Measurements from ENCODE around the gene RIOK3. TPM values are rescaled to one million over a fixed set of nuclear protein-coding genes. Genes with fewer than 3 reads are reported as not detected.
A peak's percentile ranks its signal among the peaks of the same experiment; 100 is the strongest.
"Not testable (repeated sequence)": the region's sequence is repeated elsewhere in the genome, so short reads cannot be mapped to it uniquely, and the experiment has no call there.

The RIOK3 gene
- total and polyA plus RNA-seq, 2 experiments from 2014 or later, result 63.6 to 83.7 TPM

DNA sequence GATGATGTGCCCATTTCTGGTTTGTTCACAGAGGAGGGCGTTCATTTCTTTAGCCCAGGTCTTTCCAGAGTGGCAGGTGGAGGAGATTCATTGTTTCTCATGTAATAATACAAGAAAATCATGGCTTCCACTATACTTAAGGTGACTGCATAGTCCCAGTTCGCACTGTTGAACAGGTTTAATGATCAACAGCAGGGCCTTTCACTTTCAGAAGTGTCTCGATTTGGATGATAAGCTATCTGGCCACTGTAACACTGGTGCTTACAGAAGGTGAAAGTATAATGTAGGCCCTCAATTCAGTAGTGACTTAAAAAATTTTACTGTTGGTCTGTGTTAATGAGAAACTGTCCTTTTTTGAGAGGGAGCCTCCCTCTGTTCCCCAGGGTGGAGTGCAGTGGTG is 51.6 kb downstream of the RIOK3 start:
- H3K9me3 ChIP-seq (ENCODE audit: low read depth), result no peaks in the 10 kb centered on the region
- H3K27me3 ChIP-seq, result no peaks in the 10 kb centered on the region
- no peak overlapping the region for H3K4me3 ChIP-seq

DNA sequence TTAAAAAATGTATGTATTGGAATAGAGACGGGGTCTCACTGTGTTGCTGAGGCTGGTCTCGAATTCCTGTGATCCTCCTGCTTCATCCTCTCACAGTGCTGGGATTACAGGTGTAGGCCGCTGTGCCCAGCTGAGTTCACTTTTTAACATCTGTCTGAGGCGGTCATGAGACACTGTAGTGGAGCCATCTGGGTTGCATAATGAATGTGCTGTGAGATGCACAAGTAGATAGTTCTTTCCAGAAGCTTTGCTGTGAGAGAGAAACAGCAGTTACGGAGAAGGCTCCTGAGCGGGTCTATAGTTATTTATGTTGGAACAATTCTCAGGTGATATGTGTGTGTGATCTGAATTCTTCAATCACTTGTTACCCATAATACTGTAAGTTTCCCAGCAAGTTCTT is 53.3 kb downstream of the RIOK3 start:
- no peak overlapping the region for H3K4me3 ChIP-seq
- no peak for DNase-seq (ENCODE audit: low read depth in 1 of 2, low spot score in 1 of 2)
- TF ChIP-seq, protein P1, sequence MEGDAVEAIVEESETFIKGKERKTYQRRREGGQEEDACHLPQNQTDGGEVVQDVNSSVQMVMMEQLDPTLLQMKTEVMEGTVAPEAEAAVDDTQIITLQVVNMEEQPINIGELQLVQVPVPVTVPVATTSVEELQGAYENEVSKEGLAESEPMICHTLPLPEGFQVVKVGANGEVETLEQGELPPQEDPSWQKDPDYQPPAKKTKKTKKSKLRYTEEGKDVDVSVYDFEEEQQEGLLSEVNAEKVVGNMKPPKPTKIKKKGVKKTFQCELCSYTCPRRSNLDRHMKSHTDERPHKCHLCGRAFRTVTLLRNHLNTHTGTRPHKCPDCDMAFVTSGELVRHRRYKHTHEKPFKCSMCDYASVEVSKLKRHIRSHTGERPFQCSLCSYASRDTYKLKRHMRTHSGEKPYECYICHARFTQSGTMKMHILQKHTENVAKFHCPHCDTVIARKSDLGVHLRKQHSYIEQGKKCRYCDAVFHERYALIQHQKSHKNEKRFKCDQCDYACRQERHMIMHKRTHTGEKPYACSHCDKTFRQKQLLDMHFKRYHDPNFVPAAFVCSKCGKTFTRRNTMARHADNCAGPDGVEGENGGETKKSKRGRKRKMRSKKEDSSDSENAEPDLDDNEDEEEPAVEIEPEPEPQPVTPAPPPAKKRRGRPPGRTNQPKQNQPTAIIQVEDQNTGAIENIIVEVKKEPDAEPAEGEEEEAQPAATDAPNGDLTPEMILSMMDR (IDR thresholded peaks at IDR 0.05; ENCODE audit: low read depth, low read length), result no peak
- no peaks in the 10 kb centered on the region for H3K9me3 ChIP-seq (ENCODE audit: low read depth)
- no peaks in the 10 kb centered on the region for H3K27me3 ChIP-seq
- H3K4me1 ChIP-seq (ENCODE audit: low read depth), result peaks cover 7% of the 10 kb centered on the region
- no peak overlapping the region for H3K27ac ChIP-seq
- H3K36me3 ChIP-seq, result no peaks in the 10 kb centered on the region

More for the DNA sequence above, 51.6 kb downstream of the RIOK3 start:
- Histone ChIP-seq H3K27ac (no peak overlapping the region), H3K4me1 (ENCODE audit: low read depth) (peaks cover 7% of the 10 kb centered on the region), H3K36me3 (no peaks in the 10 kb centered on the region)
- TF ChIP-seq, protein P1 (IDR thresholded peaks at IDR 0.05; ENCODE audit: low read depth, low read length), result no peak
- no peak for DNase-seq (ENCODE audit: low read depth in 1 of 2, low spot score in 1 of 2)

DNA sequence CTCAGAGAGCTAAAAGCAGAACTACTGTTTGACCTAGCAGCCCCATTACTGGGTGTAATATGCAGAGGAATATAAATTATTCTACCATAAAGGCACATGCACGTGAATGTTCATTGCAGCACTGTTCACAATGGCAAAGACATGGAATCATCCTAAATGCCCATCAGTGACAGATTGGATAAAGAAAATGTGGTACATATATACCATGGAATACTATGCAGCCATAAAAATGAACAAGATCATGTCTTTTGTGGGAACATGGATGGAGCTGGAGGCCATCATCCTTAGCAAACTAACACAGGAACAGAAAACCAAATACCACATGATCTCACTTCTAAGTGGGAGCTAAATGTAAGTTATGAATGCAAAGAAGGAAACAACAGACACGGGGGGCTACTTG is 57.8 kb downstream of the RIOK3 start:
- H3K36me3 ChIP-seq; H3K27ac ChIP-seq; H3K4me3 ChIP-seq; H3K27me3 ChIP-seq; H3K4me1 ChIP-seq (ENCODE audit: low read depth); H3K9me3 ChIP-seq (ENCODE audit: low read depth); DNase-seq (ENCODE audit: low read depth in 1 of 2, low spot score in 1 of 2): not testable (repeated sequence)

DNA sequence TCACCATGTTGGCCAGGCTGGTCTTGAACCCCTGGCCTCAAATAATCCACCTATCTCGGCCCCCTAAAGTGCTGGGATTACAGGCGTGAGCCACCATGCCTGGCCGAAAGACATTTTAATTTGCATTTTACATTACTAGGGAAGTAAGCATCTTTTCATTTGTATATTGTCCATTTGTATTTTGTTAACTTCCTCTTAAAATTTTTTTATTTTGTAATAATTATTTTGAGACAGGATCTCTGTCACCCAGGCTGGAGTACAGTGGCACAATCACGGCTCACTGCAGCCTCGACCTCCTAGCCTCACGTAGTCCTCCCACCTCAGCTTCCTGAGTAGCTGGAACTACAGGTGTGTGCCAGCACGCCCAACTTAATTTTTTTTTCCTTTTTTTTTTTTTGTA is 59.1 kb downstream of the RIOK3 start:
- H3K27me3 ChIP-seq; H3K4me1 ChIP-seq (ENCODE audit: low read depth); H3K4me3 ChIP-seq; DNase-seq (ENCODE audit: low read depth in 1 of 2, low spot score in 1 of 2); H3K9me3 ChIP-seq (ENCODE audit: low read depth); H3K36me3 ChIP-seq; H3K27ac ChIP-seq: not testable (repeated sequence)

DNA sequence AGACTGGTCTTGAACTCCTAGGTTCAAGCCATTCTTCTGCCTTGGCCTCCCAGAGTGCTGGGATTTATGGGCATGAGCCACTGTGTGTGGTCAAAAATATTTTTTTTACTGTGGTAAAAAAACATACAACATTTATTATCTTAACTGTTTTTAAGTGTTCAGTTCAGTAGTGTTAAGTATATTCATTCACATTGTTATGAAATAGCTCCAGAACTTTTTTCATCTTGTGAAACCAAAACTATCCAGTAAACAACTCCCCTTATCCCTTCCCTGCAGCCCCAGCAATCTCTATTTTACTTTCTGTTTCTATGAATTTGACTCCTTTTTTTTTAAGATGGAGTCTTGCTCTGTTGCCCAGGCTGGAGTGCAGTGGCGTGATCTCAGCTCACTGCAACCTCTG is 59.6 kb downstream of the RIOK3 start:
- no peak overlapping the region for H3K4me3 ChIP-seq
- H3K36me3 ChIP-seq, result peaks cover 3% of the 10 kb centered on the region
- no peak overlapping the region for H3K27ac ChIP-seq
- no peaks in the 10 kb centered on the region for H3K9me3 ChIP-seq (ENCODE audit: low read depth)
- H3K27me3 ChIP-seq, result no peaks in the 10 kb centered on the region
- peaks cover 7% of the 10 kb centered on the region for H3K4me1 ChIP-seq (ENCODE audit: low read depth)
- TF ChIP-seq, protein P1 (IDR thresholded peaks at IDR 0.05; ENCODE audit: low read depth, low read length), result no peak
- DNase-seq (ENCODE audit: low read depth in 1 of 2, low spot score in 1 of 2), result peak in 1 of 2 donors; percentile 34

DNA sequence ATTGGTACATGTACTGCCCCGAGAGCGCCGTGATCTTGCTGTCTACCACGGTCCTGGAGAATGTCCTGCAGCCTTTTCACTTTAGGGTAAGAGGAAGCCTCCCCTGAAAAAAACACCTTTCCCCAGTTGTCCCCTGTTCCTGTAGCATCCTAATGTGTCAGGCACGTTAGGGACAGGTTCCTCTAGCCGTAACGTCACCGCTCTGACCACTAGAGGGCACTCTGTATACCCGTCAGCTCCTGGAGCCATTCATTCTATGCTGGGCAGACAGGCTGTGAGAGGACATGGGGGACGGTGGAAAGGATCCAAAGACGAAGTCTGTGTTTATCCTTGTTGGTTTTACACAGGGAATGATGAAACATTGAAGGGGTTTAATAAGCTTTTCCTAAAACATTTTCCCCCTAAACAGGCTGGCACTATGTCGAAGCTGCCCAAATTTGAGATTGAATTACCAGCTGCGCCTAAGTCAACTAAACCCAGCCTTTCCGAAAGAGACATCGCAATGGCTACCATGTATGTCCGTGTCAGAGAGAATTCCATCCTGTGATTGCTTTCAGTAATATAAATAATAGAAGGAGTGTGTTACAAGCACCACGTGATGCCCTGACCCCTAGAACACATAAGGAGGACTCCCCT is 62.9 kb downstream of the RIOK3 start:
- H3K27me3 ChIP-seq, result no peaks in the 10 kb centered on the region
- H3K4me1 ChIP-seq (ENCODE audit: low read depth), result no peaks in the 10 kb centered on the region
- DNase-seq (ENCODE audit: low read depth in 1 of 2, low spot score in 1 of 2), result peak; percentile 82 to 88
- peaks cover 17% of the 10 kb centered on the region for H3K36me3 ChIP-seq
- no peak overlapping the region for H3K4me3 ChIP-seq
- H3K27ac ChIP-seq, result no peak overlapping the region
- TF ChIP-seq, protein P1 (IDR thresholded peaks at IDR 0.05; ENCODE audit: low read depth, low read length), result peak; percentile 95
- H3K9me3 ChIP-seq (ENCODE audit: low read depth), result no peaks in the 10 kb centered on the region

All from cardiac muscle cell (in vitro differentiated cells and primary cell).